Stimulated activated naive CD8-positive, alpha-beta T cell treated with anti-CD3 and anti-CD28 coated beads, Interleukin-15, Interleukin-2, amounts not matched to agents 100 ng/mL and 50 ng/mL, for 24 hours (primary cell): Measurements from ENCODE around the gene IER5.
A peak's percentile ranks its signal among the peaks of the same experiment; 100 is the strongest.

Experiments
- H3K27ac Mint-ChIP-seq: one replicate; pipeline ENCODE4 v1.8.0; 2021; ENCODE audit warnings: mild to moderate bottlenecking, mixed read lengths
- H3K27me3 Mint-ChIP-seq: one replicate; pipeline ENCODE4 v1.8.0; 2021; ENCODE audit warnings: mixed read lengths
- H3K36me3 Mint-ChIP-seq: one replicate; pipeline ENCODE4 v1.8.0; 2021; ENCODE audit warnings: low read depth, mixed read lengths
- H3K4me1 Mint-ChIP-seq: one replicate; pipeline ENCODE4 v1.8.0; 2021; ENCODE audit warnings: low read depth, mixed read lengths
- H3K4me3 Mint-ChIP-seq: one replicate; pipeline ENCODE4 v1.8.0; 2021; ENCODE audit warnings: mild to moderate bottlenecking, mixed read lengths
- H3K9me3 Mint-ChIP-seq: one replicate; pipeline ENCODE4 v1.8.0; 2021; ENCODE audit warnings: mixed read lengths

Gene IER5

GRCh38 chr1:181126871-181127587, 38.5 kb downstream of the IER5 start:
- Mint-ChIP-seq H3K27ac (no peak overlapping the region), H3K9me3 (no peaks in the 10 kb centered on the region), H3K27me3 (no peaks in the 10 kb centered on the region), H3K4me1 (peaks cover 55% of the 10 kb centered on the region), H3K36me3 (no peaks in the 10 kb centered on the region), H3K4me3 (no peak overlapping the region)

GRCh38 chr1:181127898-181128453, 39.5 kb downstream of the IER5 start:
- Mint-ChIP-seq H3K4me1 (peaks cover 60% of the 10 kb centered on the region), H3K9me3 (no peaks in the 10 kb centered on the region)

DNA sequence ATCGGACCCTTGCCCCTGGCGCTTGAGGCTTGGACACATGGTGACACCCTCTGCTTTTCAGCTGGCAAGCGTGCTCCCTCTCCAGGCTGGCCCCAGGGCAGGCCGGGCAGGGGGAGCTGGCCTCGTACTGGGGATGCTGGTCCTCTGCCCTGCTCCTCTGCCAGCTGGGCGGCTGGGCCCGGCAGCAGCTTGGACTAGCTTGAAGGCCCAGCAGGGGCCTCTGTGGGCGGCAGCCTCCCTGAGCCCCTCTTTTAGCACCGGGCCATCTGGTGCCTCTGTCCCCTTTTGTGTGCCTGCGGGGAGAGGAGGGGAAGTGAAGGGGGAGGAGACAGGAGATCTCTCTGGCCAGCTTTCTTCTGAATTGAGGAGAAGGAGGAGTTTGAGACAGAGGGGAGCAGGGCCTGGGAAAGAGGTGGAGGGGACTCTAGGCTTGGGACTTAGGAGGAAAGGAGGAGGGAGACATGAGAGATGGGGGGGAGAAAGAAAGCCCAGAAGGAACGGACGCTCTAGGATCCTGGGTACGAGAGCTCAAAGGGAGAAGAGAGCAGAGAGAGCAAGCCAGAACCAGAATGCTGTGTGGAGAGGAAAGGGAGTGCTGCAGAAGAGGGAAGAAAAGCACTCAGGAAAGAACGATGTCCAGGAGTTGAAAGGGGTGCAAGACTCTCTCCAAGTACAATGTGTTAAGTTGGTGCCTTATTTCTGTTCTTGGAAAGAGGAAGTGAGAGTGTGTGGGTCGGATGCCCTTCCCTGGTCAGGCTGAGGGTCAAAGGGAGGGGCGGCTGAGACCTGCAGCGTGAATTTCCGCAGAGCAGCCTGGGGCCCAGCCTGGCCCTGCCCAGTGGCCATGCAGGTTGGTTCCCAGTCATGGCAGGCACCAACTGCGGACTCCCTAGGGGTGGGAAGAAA, 40.3 kb downstream of the IER5 start:
- Mint-ChIP-seq H3K4me1 (peaks cover 69% of the 10 kb centered on the region), H3K27ac (peak overlapping the region; percentile 28), H3K36me3 (no peaks in the 10 kb centered on the region), H3K9me3 (no peaks in the 10 kb centered on the region), H3K27me3 (no peaks in the 10 kb centered on the region), H3K4me3 (peak overlapping the region; percentile 34)

More at GRCh38 chr1:181127898-181128453, 39.5 kb downstream of the IER5 start:
- no peaks in the 10 kb centered on the region for H3K36me3 Mint-ChIP-seq
- no peak overlapping the region for H3K27ac Mint-ChIP-seq
- no peak overlapping the region for H3K4me3 Mint-ChIP-seq
- H3K27me3 Mint-ChIP-seq = no peaks in the 10 kb centered on the region

DNA sequence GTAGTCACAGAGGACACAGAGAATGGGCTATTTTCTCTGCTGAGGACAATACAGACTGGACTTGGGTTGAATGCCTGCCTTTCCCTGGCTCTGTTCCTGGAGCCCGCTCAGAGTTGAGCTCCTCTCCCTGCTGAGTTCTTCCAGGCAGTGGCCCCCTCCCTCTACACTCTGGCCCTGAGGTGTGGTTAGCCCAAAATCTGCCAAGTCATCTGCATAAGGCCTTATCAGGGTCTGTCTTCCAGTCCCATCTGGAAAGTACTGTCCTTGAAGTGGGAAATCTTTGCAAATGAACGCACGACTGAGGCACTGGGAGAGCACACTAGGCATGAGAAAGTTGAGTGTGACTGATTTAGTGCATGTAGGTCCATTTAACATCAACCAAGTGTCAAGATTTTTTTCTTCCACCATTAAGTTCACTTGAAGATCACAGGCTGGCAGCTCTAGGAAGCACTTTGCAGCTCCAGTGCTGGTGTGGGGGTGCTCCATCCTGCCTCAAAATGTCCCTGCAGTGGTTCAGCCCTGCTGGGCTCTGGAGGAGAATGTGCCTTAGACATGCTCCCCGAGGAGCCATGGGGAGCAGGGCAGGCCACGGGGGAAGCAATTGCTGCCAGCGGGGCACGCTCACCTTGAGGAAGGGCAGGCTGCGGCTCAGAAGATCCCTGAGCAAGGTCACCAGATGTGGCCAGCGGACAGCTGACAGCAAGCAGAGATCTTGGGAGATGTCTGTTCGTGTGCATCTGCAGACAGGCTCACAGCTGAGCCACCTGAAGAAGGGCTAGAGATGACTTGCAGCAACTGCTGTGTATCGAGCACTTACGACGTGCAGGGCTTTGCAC, 41.5 kb downstream of the IER5 start:
- Mint-ChIP-seq H3K36me3 (no peaks in the 10 kb centered on the region), H3K4me1 (peaks cover 75% of the 10 kb centered on the region), H3K27ac (peak overlapping the region; percentile 45), H3K9me3 (no peaks in the 10 kb centered on the region), H3K27me3 (no peaks in the 10 kb centered on the region), H3K4me3 (no peak overlapping the region)

GRCh38 chr1:181131255-181131941, 42.9 kb downstream of the IER5 start:
- Mint-ChIP-seq H3K27me3 (no peaks in the 10 kb centered on the region), H3K4me3 (no peak overlapping the region), H3K27ac (peak overlapping the region; percentile 49), H3K36me3 (no peaks in the 10 kb centered on the region), H3K4me1 (peaks cover 87% of the 10 kb centered on the region), H3K9me3 (no peaks in the 10 kb centered on the region)

DNA sequence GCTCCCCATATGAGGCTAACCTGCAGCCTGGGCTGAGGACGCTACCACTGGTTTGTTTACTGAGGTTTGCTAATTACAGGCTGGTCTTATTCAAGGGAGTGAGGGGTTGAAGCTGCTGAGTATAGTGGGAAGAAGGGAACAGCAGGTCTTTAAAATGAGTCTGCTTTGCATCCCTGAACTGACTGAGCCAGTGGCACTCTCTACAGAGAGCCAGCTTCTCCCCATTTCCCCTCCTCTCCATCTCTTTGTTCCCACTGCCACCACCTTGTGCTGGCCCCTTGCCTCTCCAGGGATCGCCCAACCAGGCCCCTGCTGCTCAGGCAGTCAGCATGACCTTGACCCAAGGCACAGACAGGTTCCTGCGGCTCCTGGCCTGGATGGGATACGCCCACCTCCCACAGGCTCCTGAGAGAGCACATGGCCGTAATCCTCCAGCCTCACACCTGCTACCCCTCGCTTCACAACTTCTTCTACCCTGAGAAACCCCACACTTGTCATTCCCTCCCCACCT, 45.0 kb downstream of the IER5 start:
- Mint-ChIP-seq H3K9me3 (no peaks in the 10 kb centered on the region), H3K4me1 (peaks cover 90% of the 10 kb centered on the region), H3K27ac (peak overlapping the region; percentile 90), H3K4me3 (no peak overlapping the region), H3K27me3 (no peaks in the 10 kb centered on the region), H3K36me3 (no peaks in the 10 kb centered on the region)

- Mint-ChIP-seq H3K4me3 (peak overlapping the region; percentile 73), H3K36me3 (no peaks in the 10 kb centered on the region), H3K27ac (peak overlapping the region; percentile 90), H3K4me1 (peaks cover 91% of the 10 kb centered on the region), H3K27me3 (no peaks in the 10 kb centered on the region), H3K9me3 (no peaks in the 10 kb centered on the region)
These were observed 45.5 kb downstream of the IER5 start for GRCh38 chr1:181133969-181134418.

GRCh38 chr1:181134543-181135436, 46.3 kb downstream of the IER5 start:
- Mint-ChIP-seq H3K9me3 (no peaks in the 10 kb centered on the region), H3K36me3 (no peaks in the 10 kb centered on the region), H3K4me1 (peaks cover 91% of the 10 kb centered on the region), H3K27ac (peak overlapping the region; percentile 90), H3K4me3 (peak overlapping the region; percentile 73), H3K27me3 (no peaks in the 10 kb centered on the region)

GRCh38 chr1:181135437-181135731, 46.9 kb downstream of the IER5 start:
- no peaks in the 10 kb centered on the region for H3K36me3 Mint-ChIP-seq
- no peaks in the 10 kb centered on the region for H3K27me3 Mint-ChIP-seq
- H3K4me1 Mint-ChIP-seq = peaks cover 91% of the 10 kb centered on the region
- H3K9me3 Mint-ChIP-seq = no peaks in the 10 kb centered on the region
- H3K27ac Mint-ChIP-seq = peak overlapping the region; percentile 90
- peak overlapping the region; percentile 73 for H3K4me3 Mint-ChIP-seq

GRCh38 chr1:181135815-181136737, 47.6 kb downstream of the IER5 start:
- H3K9me3 Mint-ChIP-seq = no peaks in the 10 kb centered on the region
- H3K4me1 Mint-ChIP-seq = peaks cover 91% of the 10 kb centered on the region
- no peaks in the 10 kb centered on the region for H3K27me3 Mint-ChIP-seq
- peak overlapping the region; percentile 73 for H3K4me3 Mint-ChIP-seq
- no peaks in the 10 kb centered on the region for H3K36me3 Mint-ChIP-seq
- peak overlapping the region; percentile 90 for H3K27ac Mint-ChIP-seq

DNA sequence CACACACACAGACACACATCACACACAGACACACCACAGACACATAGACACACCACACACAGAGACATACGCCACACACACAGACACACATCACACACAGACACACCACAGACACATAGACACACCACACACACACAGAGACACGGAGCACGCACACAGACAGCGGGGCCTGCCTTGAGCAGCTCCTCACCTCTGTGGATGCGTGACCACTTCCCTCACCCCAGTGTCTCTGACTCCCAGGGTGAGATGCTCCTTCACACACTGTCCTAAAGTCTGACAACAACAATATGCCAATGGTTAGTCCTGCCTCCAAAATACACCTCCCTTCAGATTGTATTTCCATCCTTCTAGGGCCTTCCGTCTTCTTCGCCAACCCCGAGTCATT, 48.2 kb downstream of the IER5 start:
- H3K4me3 Mint-ChIP-seq = no peak overlapping the region
- H3K27ac Mint-ChIP-seq = peak overlapping the region; percentile 71
- H3K4me1 Mint-ChIP-seq = peaks cover 91% of the 10 kb centered on the region
- no peaks in the 10 kb centered on the region for H3K9me3 Mint-ChIP-seq
- H3K27me3 Mint-ChIP-seq = no peaks in the 10 kb centered on the region
- no peaks in the 10 kb centered on the region for H3K36me3 Mint-ChIP-seq

DNA sequence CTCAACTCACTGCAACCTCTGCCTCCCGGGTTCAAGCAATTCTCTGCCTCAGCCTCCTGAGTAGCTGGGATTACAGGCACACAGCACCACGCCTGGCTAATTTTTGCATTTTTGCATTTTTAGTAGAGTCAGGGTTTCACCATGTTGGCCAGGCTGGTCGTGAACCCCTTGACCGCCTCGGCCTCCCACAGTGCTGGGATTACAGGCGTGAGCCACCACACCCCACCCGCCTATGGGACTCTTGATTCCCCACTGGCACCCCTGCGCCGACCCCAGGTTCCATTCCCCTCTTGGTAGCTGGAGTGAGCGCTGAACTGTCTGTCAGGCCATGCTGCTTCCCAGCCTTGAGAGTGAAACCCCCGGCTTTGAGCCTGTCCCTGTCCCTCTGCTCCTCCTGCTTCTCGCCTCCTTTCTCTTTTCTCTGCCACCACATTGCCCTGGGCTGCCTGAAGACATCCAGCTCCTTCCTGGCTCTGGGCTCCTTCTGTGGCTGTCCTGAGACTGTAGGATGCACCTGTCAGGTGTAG, 48.8 kb downstream of the IER5 start:
- no peaks in the 10 kb centered on the region for H3K27me3 Mint-ChIP-seq
- no peaks in the 10 kb centered on the region for H3K9me3 Mint-ChIP-seq
- peaks cover 93% of the 10 kb centered on the region for H3K4me1 Mint-ChIP-seq
- H3K36me3 Mint-ChIP-seq = no peaks in the 10 kb centered on the region
- H3K27ac Mint-ChIP-seq = peak overlapping the region; percentile 18
- no peak overlapping the region for H3K4me3 Mint-ChIP-seq
